Measurements from ENCODE around the gene SERTAD1. TPM values are rescaled to one million over a fixed set of nuclear protein-coding genes. Genes with fewer than 3 reads are reported as not detected.
A peak's percentile ranks its signal among the peaks of the same experiment; 100 is the strongest.
"Not testable (repeated sequence)": the region's sequence is repeated elsewhere in the genome, so short reads cannot be mapped to it uniquely, and the experiment has no call there.

The SERTAD1 gene
- total RNA-seq, 1 donor from 2014 or later, result 10.9 TPM

DNA sequence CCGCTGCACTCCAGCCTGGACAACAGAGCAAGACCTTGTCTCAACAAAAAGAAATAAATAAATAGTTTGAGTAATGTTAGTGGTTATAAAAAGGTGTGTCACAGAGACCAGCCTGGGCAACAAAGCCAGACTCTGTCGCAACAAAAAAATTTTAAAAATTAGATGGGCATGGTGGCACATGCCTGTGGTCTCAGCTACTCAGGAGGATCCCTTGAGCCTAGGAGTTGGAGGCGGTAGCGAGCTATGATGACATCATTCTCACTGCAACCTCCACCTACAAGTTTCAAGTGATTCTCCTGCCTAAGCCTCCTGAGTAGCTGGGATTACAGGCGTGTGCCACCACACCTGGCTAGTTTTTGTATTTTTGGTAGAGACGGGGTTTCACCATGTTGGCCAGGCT is 28.2 kb upstream of the SERTAD1 start:
- intact Hi-C loops (cut with DNase I); ATAC-seq (ENCODE audit: poor library complexity); DNase-seq: not testable (repeated sequence)

GRCh38 chr19:40453151-40453735 is 27.5 kb upstream of the SERTAD1 start:
- intact Hi-C loops (cut with DNase I), result no loop called here
- no peak for ATAC-seq (ENCODE audit: poor library complexity)
- no peak for DNase-seq

- intact Hi-C loops (cut with DNase I), result no loop called here
- no peak for DNase-seq
- no peak for ATAC-seq (ENCODE audit: poor library complexity)
Observed at GRCh38 chr19:40452016-40452415, 26.2 kb upstream of the SERTAD1 start.

DNA sequence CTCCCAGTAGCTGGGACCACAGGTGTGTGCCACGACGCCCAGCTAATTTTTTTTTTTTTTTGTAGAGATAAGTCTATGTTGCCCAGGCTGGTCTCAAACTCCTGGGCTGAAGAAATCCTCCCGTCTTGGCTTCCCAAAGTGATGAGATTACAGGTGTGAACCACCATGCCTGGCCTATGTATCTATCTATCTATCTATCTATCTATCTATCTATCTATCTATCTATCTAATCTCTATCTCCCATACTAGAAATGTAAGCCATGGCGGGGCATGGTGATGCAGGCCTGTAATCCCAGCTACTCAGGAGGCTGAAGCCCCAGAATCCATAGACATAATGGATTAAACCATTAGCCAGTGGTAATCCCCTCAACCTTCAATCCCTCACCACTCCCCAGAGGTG is 24.9 kb upstream of the SERTAD1 start:
- intact Hi-C loops (cut with DNase I), result no loop called here
- ATAC-seq (ENCODE audit: poor library complexity) (no peak), DNase-seq (no peak)

DNA sequence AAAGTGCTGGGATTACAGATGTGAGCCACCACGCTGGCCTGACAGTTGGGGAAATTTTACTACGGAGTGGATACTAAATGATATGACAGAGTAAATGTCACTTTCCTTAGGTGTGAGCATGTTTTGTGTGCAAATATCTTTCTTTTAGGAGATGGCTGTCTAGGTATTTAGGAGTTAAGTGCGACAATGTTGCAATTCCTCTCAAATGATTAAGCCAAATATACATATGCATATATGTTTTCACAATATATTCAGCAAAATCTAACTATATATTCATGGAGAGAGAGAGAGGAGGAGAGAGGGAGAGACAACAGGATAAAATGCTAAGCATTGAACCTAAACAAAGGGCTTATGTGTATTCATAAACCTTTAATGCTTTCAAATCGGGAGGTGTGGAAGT is 23.7 kb upstream of the SERTAD1 start:
- intact Hi-C loops (cut with DNase I), result loop anchor here (10.0 kb wide), 1 partner anchor 105 kb away; the partner anchor contains the start of genes C19orf47 and PLD3
- ATAC-seq (ENCODE audit: poor library complexity) (no peak), DNase-seq (no peak)

DNA sequence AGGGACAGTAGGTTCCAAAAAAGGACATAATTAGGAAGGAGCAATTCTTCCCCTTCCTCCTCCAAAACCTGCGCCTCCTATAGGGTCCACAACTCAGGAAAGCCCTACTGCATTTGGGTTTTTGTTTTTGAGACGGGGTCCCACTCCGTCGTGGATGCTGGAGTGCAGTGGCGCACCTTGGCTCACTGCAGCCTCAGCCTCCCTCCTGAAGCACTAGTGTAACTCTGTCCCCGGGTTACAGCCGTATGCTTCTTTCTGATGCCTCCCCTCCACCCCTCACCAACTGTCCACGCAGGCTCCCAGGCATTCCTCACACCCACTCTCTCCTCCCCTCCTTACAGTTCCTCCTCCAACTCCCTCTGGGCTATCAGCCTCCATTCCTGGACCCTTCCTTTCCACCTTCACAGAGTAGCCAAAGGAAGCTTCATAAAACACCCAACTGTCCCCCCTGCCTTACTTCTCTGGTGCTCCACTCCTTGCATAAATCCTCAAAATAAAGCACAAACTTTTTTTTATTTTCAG is 20.5 kb upstream of the SERTAD1 start:
- no peak for DNase-seq
- intact Hi-C loops (cut with DNase I), result loop anchor here (10.0 kb wide), 1 partner anchor 102 kb away; the partner anchor contains the start of genes C19orf47 and PLD3
- ATAC-seq (ENCODE audit: poor library complexity), result no peak

- DNase-seq, result no peak
- ATAC-seq (ENCODE audit: poor library complexity), result no peak
- intact Hi-C loops (cut with DNase I), result loop anchor here (10.0 kb wide), 1 partner anchor 101 kb away; the partner anchor contains the start of genes C19orf47 and PLD3
Observed at GRCh38 chr19:40445780-40446262, 20.0 kb upstream of the SERTAD1 start.

DNA sequence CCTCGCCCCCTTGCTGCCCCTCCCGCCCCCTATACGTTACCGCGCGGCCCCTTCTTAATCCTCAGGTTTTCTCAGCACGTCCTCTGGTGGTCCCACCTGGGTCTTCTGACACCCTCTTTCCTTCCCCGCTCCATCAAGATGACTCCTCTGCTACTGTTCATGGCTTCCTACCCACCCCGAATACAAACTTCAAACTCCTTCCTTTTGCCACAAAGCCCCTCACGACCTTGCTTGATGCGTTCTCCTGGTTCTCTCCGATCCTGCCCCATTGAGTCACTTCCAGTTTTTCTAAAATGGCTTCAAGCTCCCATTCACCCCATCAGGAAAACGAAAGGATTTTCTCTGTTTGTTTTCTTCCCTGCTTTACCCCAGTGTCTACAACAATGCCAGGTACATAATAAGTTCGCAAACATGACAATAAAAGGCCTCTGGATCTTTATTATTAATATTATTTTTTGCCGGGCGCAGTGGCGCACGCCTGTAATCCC is 19.1 kb upstream of the SERTAD1 start:
- DNase-seq, result no peak
- ATAC-seq (ENCODE audit: poor library complexity), result no peak
- intact Hi-C loops (cut with DNase I), result loop anchor here (10.0 kb wide), 1 partner anchor 100 kb away; the partner anchor contains the start of genes C19orf47 and PLD3

- DNase-seq (peak; percentile 99), ATAC-seq (ENCODE audit: poor library complexity) (peak; percentile 89)
- intact Hi-C loops (cut with DNase I), result loop anchor here (10.0 kb wide), 1 partner anchor 99 kb away; the partner anchor contains the start of genes C19orf47 and PLD3
Observed at GRCh38 chr19:40444000-40444824, 18.4 kb upstream of the SERTAD1 start, which contains the start of gene SERTAD3. SERTAD3 (minus strand) TSS chr19:40444335; CDS start chr19:40442080, 2,255 bp downstream.

DNA sequence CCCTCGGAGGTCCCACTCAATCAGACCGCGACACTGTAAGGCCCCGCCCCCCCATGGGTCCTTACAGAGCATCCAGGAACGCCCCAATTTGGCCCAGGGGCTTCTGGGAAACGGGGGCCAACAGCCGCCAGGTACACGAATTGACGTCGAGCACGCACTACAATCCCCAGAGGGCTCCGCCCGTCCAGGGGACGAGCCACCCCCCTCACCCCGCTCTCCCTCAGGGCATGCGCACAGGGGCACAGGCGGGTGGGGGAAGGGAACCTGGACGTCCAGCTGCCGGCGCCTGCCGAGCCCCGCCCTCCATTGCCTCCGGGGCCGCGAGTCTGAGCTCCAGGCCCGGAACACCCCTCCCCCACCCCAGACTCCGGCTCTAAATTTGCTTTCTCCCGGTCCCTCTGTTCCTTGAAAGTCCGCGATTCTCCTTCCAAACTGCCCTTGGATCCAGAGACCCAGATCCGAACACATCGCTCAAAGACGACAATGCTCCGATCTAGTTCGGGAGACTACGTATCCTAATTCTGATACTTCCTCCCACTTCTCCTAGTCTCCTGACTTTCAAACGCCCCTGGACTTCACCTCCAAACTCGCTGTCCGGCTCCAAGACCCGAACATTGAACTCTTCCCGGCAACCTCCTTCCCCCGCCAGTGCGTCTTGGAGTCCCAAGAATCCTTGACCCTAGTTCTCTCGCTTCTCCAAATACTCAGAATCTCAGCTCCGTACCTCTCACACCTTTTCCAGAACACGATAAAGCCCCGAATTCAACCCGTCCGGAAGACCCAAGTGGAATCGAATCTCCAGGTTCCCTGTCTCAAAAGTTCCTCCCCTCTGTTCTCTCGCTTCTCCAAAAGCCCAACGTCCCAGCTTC is 17.6 kb upstream of the SERTAD1 start:
- intact Hi-C loops (cut with DNase I), result loop anchor here (10.0 kb wide), 1 partner anchor 99 kb away; the partner anchor contains the start of genes C19orf47 and PLD3
- peak; percentile 87 for ATAC-seq (ENCODE audit: poor library complexity)

GRCh38 chr19:40442328-40443130 is 16.7 kb upstream of the SERTAD1 start:
- DNase-seq (no peak), ATAC-seq (ENCODE audit: poor library complexity) (no peak)
- intact Hi-C loops (cut with DNase I), result loop anchor here (10.0 kb wide), 1 partner anchor 98 kb away; the partner anchor contains the start of genes C19orf47 and PLD3

More for the DNA sequence above, 17.6 kb upstream of the SERTAD1 start:
- peak; percentile 100 for DNase-seq

- ATAC-seq (ENCODE audit: poor library complexity), result no peak
- intact Hi-C loops (cut with DNase I), result loop anchor here (10.0 kb wide), 1 partner anchor 97 kb away; the partner anchor contains the start of genes C19orf47 and PLD3
Observed at GRCh38 chr19:40441719-40442253, 16.0 kb upstream of the SERTAD1 start.

DNA sequence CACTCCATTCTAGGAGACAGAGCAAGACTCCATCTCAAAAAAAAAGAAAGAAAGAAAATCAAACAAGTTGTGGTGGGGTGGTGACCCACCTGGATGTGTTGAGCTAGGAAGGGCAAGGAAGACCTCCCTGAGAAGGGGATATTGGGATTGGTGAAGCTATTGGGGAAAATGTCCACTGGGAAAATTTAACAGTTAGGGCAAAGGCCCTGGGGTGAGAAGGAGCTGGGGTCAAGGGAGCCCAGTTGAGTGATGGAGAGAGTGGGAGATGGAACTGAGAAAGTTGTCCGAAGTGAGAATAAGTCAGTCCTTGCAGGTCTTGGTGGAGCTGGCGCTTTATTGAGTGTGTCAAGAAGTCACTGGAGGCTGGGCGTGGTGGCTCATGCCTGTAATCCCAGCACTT is 12.5 kb upstream of the SERTAD1 start:
- intact Hi-C loops (cut with DNase I), result no loop called here
- DNase-seq (no peak), ATAC-seq (ENCODE audit: poor library complexity) (no peak)

More at GRCh38 chr19:40441719-40442253, 16.0 kb upstream of the SERTAD1 start:
- DNase-seq, result no peak

DNA sequence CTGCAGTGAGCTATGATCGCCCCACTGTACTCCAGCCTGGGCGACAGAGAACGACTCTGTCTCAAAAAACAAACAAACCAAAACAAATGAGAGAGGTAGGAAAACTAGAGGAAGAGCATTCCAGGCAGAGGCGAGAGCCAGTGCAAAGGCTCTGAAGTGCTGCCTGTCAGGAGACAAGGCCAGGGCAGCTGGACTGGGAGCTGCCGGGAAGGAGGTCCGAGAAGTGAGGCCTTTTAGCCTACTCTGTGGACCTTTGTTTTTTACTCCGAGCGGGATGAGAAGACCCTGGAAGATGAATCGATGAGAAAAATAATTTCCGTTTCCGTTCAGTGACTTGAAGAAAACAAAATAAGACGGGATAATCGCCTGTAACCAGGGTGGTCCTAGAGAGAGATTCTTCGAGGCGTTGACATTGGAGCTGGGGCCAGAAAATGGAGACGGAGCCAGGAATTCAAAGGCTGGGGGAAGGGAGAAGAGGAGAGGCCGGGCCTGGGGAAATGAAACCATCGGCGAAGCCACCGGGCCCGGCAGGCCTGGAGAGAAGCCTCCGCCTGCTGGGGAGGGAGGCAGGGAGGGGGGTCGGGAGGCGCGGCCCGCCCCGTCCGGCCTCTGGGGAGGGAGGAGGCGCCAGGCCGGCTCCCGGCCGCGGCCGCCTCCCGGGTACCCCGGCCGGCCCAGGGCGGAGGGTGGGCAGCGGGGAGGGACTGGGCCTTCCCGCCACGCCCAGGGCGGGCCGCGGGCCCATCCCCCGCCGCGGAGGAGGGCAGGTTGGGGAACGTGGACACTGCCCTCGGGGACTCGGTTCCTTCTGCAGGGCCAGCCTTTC is 7.8 kb upstream of the SERTAD1 start:
- peak; percentile 92 for DNase-seq
- peak; percentile 99 for ATAC-seq (ENCODE audit: poor library complexity)
- intact Hi-C loops (cut with DNase I), result no loop called here

- DNase-seq; intact Hi-C loops (cut with DNase I); ATAC-seq (ENCODE audit: poor library complexity): not testable (repeated sequence)
Observed at GRCh38 chr19:40432760-40433159, 7.0 kb upstream of the SERTAD1 start.

DNA sequence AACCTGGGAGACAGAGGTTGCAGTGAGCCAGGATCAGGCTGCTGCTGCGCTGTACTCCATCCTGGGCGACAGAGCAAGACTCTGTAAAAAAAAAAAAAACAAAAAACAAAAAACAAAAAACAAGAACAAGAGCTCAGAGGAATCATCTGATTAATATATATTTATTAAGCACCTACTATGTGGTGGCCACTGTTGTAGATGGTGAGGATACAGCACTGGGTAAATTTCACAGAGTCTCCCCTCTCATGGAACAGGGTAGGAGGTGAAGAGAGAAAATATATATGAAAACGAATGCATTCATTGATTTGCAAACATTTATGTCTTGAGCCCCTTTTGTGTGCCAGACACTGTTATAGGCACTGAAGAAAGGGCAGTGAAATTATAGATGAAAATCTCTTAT is 5.9 kb upstream of the SERTAD1 start:
- ATAC-seq (ENCODE audit: poor library complexity), result no peak
- intact Hi-C loops (cut with DNase I), result no loop called here
- DNase-seq, result no peak

Data from Right ventricle myocardium superior (tissue), 1 donor.